WTC11 (cell line): Measurements from ENCODE around the gene XPNPEP1.

Experiments used
- CBFB ChIP-seq: sonication (generic); formaldehyde crosslinking; IDR thresholded peaks from 2 replicates; pipeline ENCODE4 v1.8.1; 2022; ENCODE audit warnings: mild to moderate bottlenecking, low read depth, missing genetic modification reagents
- CREM ChIP-seq: sonication (generic); formaldehyde crosslinking; IDR thresholded peaks from 2 replicates; pipeline ENCODE4 v1.8.1; 2022; ENCODE audit warnings: mild to moderate bottlenecking, missing genetic modification reagents, moderate library complexity
- ELF4 ChIP-seq: sonication (generic); formaldehyde crosslinking; IDR thresholded peaks from 2 replicates; pipeline ENCODE4 v1.8.1; 2022; ENCODE audit warnings: low read depth, mild to moderate bottlenecking, moderate library complexity, missing genetic modification reagents
- FOXK1 ChIP-seq: sonication (generic); formaldehyde crosslinking; IDR thresholded peaks from 2 replicates; pipeline ENCODE4 v1.8.0; 2022; ENCODE audit warnings: mild to moderate bottlenecking, moderate library complexity, missing genetic modification reagents
- NR3C1 ChIP-seq: sonication (generic); formaldehyde crosslinking; conservative IDR thresholded peaks from 2 replicates; pipeline ENCODE4 v1.8.1; 2023; ENCODE audit warnings: low read depth, mild to moderate bottlenecking, missing genetic modification reagents
- SMAD3 ChIP-seq: sonication (generic); formaldehyde crosslinking; IDR thresholded peaks from 2 replicates; pipeline ENCODE4 v1.8.0; 2022; ENCODE audit warnings: missing genetic modification reagents, mild to moderate bottlenecking, borderline replicate concordance
- ZNF138 ChIP-seq: sonication (generic); formaldehyde crosslinking; conservative IDR thresholded peaks from 2 replicates; pipeline ENCODE4 v1.8.1; 2022; ENCODE audit warnings: mild to moderate bottlenecking, moderate library complexity, missing genetic modification reagents
- ZNF317 ChIP-seq: sonication (generic); formaldehyde crosslinking; IDR thresholded peaks from 2 replicates; pipeline ENCODE4 v1.8.1; 2023; ENCODE audit warnings: low read depth, mild to moderate bottlenecking, moderate library complexity, missing genetic modification reagents, borderline replicate concordance
- TF ChIP-seq, protein P1 (sequence below): sonication (generic); formaldehyde crosslinking; IDR thresholded peaks from 2 replicates; pipeline ENCODE4 v1.8.1; 2022; ENCODE audit warnings: low read depth, missing genetic modification reagents, borderline replicate concordance
- TF ChIP-seq, protein P2 (sequence below): fragments of 200-600 bp; IDR thresholded peaks from 2 replicates; pipeline ENCODE4 v1.8.0; 2022; ENCODE audit warnings: antibody characterized with exemption
- TF ChIP-seq, protein P3 (sequence below): sonication (generic); formaldehyde crosslinking; IDR thresholded peaks from 2 replicates; pipeline ENCODE4 v1.8.0; 2022; ENCODE audit warnings: mild to moderate bottlenecking, missing genetic modification reagents
- TF ChIP-seq, protein P4 (sequence below): sonication (generic); formaldehyde crosslinking; IDR thresholded peaks from 2 replicates; pipeline ENCODE4 v1.8.0; 2023; ENCODE audit warnings: missing genetic modification reagents
- TF ChIP-seq, protein P5 (sequence below): sonication (generic); formaldehyde crosslinking; IDR thresholded peaks from 2 replicates; pipeline ENCODE4 v1.8.1; 2023; ENCODE audit warnings: mild to moderate bottlenecking, missing genetic modification reagents, moderate library complexity
- TF ChIP-seq, protein P6 (sequence below): sonication (generic); formaldehyde crosslinking; IDR thresholded peaks from 2 replicates; pipeline ENCODE4 v1.8.1; 2022; ENCODE audit warnings: mild to moderate bottlenecking, missing genetic modification reagents, moderate library complexity, borderline replicate concordance

DNA sequence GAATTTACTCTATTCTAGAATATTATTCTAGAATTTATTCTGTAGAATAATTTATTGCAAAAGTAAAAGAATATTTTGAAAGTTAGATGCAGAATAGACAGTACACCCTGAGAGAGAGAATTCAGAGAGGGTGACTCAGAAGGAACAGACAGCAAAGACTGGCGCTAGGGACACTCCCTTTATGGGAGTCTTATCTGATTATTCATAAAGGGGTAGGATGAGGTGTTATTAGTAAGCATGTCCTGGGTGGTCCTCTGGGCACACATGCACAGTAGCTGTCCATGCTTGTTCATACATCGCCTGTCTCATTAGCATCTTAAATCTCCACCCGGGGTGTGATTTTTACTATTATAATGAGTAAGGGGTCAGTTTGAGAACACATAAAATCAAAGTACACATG lies 100.1 kb downstream of the XPNPEP1 start:
- TF ChIP-seq, protein P1, sequence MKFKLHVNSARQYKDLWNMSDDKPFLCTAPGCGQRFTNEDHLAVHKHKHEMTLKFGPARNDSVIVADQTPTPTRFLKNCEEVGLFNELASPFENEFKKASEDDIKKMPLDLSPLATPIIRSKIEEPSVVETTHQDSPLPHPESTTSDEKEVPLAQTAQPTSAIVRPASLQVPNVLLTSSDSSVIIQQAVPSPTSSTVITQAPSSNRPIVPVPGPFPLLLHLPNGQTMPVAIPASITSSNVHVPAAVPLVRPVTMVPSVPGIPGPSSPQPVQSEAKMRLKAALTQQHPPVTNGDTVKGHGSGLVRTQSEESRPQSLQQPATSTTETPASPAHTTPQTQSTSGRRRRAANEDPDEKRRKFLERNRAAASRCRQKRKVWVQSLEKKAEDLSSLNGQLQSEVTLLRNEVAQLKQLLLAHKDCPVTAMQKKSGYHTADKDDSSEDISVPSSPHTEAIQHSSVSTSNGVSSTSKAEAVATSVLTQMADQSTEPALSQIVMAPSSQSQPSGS (CRISPR knock-in tag), result no peak
- TF ChIP-seq, protein P2, sequence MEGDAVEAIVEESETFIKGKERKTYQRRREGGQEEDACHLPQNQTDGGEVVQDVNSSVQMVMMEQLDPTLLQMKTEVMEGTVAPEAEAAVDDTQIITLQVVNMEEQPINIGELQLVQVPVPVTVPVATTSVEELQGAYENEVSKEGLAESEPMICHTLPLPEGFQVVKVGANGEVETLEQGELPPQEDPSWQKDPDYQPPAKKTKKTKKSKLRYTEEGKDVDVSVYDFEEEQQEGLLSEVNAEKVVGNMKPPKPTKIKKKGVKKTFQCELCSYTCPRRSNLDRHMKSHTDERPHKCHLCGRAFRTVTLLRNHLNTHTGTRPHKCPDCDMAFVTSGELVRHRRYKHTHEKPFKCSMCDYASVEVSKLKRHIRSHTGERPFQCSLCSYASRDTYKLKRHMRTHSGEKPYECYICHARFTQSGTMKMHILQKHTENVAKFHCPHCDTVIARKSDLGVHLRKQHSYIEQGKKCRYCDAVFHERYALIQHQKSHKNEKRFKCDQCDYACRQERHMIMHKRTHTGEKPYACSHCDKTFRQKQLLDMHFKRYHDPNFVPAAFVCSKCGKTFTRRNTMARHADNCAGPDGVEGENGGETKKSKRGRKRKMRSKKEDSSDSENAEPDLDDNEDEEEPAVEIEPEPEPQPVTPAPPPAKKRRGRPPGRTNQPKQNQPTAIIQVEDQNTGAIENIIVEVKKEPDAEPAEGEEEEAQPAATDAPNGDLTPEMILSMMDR, result no peak
- TF ChIP-seq, protein P3, sequence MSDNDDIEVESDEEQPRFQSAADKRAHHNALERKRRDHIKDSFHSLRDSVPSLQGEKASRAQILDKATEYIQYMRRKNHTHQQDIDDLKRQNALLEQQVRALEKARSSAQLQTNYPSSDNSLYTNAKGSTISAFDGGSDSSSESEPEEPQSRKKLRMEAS (CRISPR knock-in tag), result no peak
- TF ChIP-seq CBFB, result no peak
- TF ChIP-seq, protein P4, sequence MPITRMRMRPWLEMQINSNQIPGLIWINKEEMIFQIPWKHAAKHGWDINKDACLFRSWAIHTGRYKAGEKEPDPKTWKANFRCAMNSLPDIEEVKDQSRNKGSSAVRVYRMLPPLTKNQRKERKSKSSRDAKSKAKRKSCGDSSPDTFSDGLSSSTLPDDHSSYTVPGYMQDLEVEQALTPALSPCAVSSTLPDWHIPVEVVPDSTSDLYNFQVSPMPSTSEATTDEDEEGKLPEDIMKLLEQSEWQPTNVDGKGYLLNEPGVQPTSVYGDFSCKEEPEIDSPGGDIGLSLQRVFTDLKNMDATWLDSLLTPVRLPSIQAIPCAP (CRISPR knock-in tag), result no peak
- TF ChIP-seq SMAD3, result no peak
- TF ChIP-seq, protein P5, sequence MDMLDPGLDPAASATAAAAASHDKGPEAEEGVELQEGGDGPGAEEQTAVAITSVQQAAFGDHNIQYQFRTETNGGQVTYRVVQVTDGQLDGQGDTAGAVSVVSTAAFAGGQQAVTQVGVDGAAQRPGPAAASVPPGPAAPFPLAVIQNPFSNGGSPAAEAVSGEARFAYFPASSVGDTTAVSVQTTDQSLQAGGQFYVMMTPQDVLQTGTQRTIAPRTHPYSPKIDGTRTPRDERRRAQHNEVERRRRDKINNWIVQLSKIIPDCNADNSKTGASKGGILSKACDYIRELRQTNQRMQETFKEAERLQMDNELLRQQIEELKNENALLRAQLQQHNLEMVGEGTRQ (CRISPR knock-in tag), result no peak
- TF ChIP-seq ZNF317 (CRISPR knock-in tag), result no peak
- TF ChIP-seq, protein P6, sequence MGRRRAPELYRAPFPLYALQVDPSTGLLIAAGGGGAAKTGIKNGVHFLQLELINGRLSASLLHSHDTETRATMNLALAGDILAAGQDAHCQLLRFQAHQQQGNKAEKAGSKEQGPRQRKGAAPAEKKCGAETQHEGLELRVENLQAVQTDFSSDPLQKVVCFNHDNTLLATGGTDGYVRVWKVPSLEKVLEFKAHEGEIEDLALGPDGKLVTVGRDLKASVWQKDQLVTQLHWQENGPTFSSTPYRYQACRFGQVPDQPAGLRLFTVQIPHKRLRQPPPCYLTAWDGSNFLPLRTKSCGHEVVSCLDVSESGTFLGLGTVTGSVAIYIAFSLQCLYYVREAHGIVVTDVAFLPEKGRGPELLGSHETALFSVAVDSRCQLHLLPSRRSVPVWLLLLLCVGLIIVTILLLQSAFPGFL (CRISPR knock-in tag), result no peak
- TF ChIP-seq NR3C1, result no peak
- TF ChIP-seq ZNF138 (CRISPR knock-in tag), result no peak
- TF ChIP-seq FOXK1 (CRISPR knock-in tag), result no peak
- no peak for TF ChIP-seq ELF4 (CRISPR knock-in tag)
- no peak for TF ChIP-seq CREM (CRISPR knock-in tag)
